Posterior cingulate gyrus (tissue), 11 donors: ENCODE measurements around the gene MAP4K1.

Experiments used
- DNase-seq, 10 donors: peaks; one replicate each; pipeline versions ENCODE4 v3.0.0 to v3.0.0-alpha.2; 2020 to 2021; ENCODE audit warnings: mixed read lengths in 3 of 10
- intact Hi-C: fragments of 100-400 bp; cut with DNase I; formaldehyde crosslinking; loops from one replicate; pipeline ENCODE4 v1.15.1; 2023

Gene MAP4K1

GRCh38 chr19:38654628-38655055 lies 36.9 kb upstream of the MAP4K1 start:
- no peak for DNase-seq
- intact Hi-C loops: loop anchor here (5.0 kb wide), 1 partner anchor 43 kb away; no protein-coding TSS in a partner anchor

- intact Hi-C loops: no loop called here
- DNase-seq: peak in 1 of 10 donors; percentile 47
These were observed 35.3 kb upstream of the MAP4K1 start for GRCh38 chr19:38653028-38653571.

- DNase-seq: no peak
- intact Hi-C loops: no loop called here
These were observed 33.3 kb upstream of the MAP4K1 start for GRCh38 chr19:38650911-38651584.

GRCh38 chr19:38650172-38650775 lies 32.5 kb upstream of the MAP4K1 start:
- intact Hi-C loops: no loop called here
- peak in 2 of 10 donors; percentile 41 to 80 for DNase-seq

- peak in 2 of 10 donors; percentile 46 to 52 for DNase-seq
- intact Hi-C loops: loop anchor here (5.0 kb wide), 1 partner anchor 73 kb away; no protein-coding TSS in a partner anchor
These were observed 31.8 kb upstream of the MAP4K1 start for GRCh38 chr19:38649305-38650171.

- intact Hi-C loops: loop anchor here (5.0 kb wide), 1 partner anchor 73 kb away; no protein-coding TSS in a partner anchor
- peak in 2 of 10 donors; percentile 17 to 18 for DNase-seq
These were observed 31.1 kb upstream of the MAP4K1 start for GRCh38 chr19:38648769-38649304.

GRCh38 chr19:38647966-38648768 lies 30.4 kb upstream of the MAP4K1 start:
- DNase-seq: peak in 2 of 10 donors; percentile 10 to 71
- intact Hi-C loops: loop anchor here (1.0 to 5.0 kb wide), 3 partner anchors 29 to 183 kb away; partner anchors contain the start of genes ECH1 and EIF3K

- intact Hi-C loops: loop anchor here (1.0 to 5.0 kb wide), 3 partner anchors 29 to 184 kb away; partner anchors contain the start of genes ECH1 and EIF3K
- DNase-seq: peak; percentile 96 to 100 (median 98)
These were observed 29.7 kb upstream of the MAP4K1 start, which contains the start of gene ACTN4 for GRCh38 chr19:38647368-38647965. TSS of gene ACTN4 (plus strand) at chr19:38647649. CDS start at chr19:38647746, 97 bp downstream.

- intact Hi-C loops: loop anchor here (5.0 kb wide), 1 partner anchor 78 kb away; no protein-coding TSS in a partner anchor
These were observed 27.0 kb upstream of the MAP4K1 start for GRCh38 chr19:38644719-38645118.

GRCh38 chr19:38642176-38642575 lies 24.4 kb upstream of the MAP4K1 start:
- DNase-seq: peak in 2 of 10 donors; percentile 63 to 70
- intact Hi-C loops: no loop called here

More at GRCh38 chr19:38644719-38645118, 27.0 kb upstream of the MAP4K1 start:
- no peak for DNase-seq

GRCh38 chr19:38640368-38640767 lies 22.6 kb upstream of the MAP4K1 start:
- intact Hi-C loops: no loop called here

GRCh38 chr19:38639679-38640078 lies 21.9 kb upstream of the MAP4K1 start:
- DNase-seq: peak in 2 of 10 donors; percentile 4 to 39
- intact Hi-C loops: loop anchor here (10.0 kb wide), 1 partner anchor 125 kb away; no protein-coding TSS in a partner anchor

More at GRCh38 chr19:38640368-38640767, 22.6 kb upstream of the MAP4K1 start:
- DNase-seq: peak in 1 of 10 donors; percentile 9

GRCh38 chr19:38638461-38638860 lies 20.7 kb upstream of the MAP4K1 start:
- intact Hi-C loops: loop anchor here (10.0 kb wide), 1 partner anchor 124 kb away; no protein-coding TSS in a partner anchor

GRCh38 chr19:38635483-38636399 lies 18.0 kb upstream of the MAP4K1 start:
- DNase-seq: peak in 6 of 10 donors; percentile 14 to 89 (median 80)
- intact Hi-C loops: loop anchor here (10.0 kb wide), 1 partner anchor 121 kb away; no protein-coding TSS in a partner anchor

More at GRCh38 chr19:38638461-38638860, 20.7 kb upstream of the MAP4K1 start:
- peak in 2 of 10 donors; percentile 6 to 10 for DNase-seq

GRCh38 chr19:38634757-38635482 lies 17.2 kb upstream of the MAP4K1 start:
- DNase-seq: peak; percentile 37 to 95 (median 79)
- intact Hi-C loops: loop anchor here (5.0 to 10.0 kb wide), 2 partner anchors 93 to 120 kb away; no protein-coding TSS in a partner anchor
